NCI-H2196 treated with DMSO at 0.1 percent for 48 hours (cell line): ENCODE data around the gene WWOX.
"Not testable (repeated sequence)": the region's sequence is repeated elsewhere in the genome, so short reads cannot be mapped to it uniquely, and the experiment has no call there.

Experiments
- DNase-seq: peaks from one replicate; lab custom pipeline; 2025; ENCODE audit not compliant: unreplicated experiment; lab: John Stamatoyannopoulos, UW

Gene WWOX

GRCh38 chr16:78668393-78668792, 568.9 kb downstream of the WWOX start:
- no peak for DNase-seq

- no peak for DNase-seq
Measured at GRCh38 chr16:78669994-78670393, 570.5 kb downstream of the WWOX start.

- DNase-seq = no peak
Measured at GRCh38 chr16:78672779-78673556, 573.5 kb downstream of the WWOX start.

- DNase-seq = no peak
Measured at GRCh38 chr16:78673884-78674283, 574.4 kb downstream of the WWOX start.

GRCh38 chr16:78675312-78675711, 575.9 kb downstream of the WWOX start:
- DNase-seq = no peak

- DNase-seq = no peak
Measured at GRCh38 chr16:78675951-78676792, 576.7 kb downstream of the WWOX start.

- DNase-seq = no peak
Measured at GRCh38 chr16:78677181-78677731, 577.8 kb downstream of the WWOX start.

- no peak for DNase-seq
Measured at GRCh38 chr16:78679546-78679945, 580.1 kb downstream of the WWOX start.

- no peak for DNase-seq
Measured at GRCh38 chr16:78681743-78682142, 582.3 kb downstream of the WWOX start.

- no peak for DNase-seq
Measured at GRCh38 chr16:78684030-78684611, 584.7 kb downstream of the WWOX start.

GRCh38 chr16:78684655-78685375, 585.4 kb downstream of the WWOX start:
- DNase-seq = no peak

GRCh38 chr16:78686601-78687000, 587.1 kb downstream of the WWOX start:
- no peak for DNase-seq

GRCh38 chr16:78689028-78689427, 589.6 kb downstream of the WWOX start:
- DNase-seq = no peak

GRCh38 chr16:78689536-78689935, 590.1 kb downstream of the WWOX start:
- DNase-seq = no peak

GRCh38 chr16:78690510-78690909, 591.1 kb downstream of the WWOX start:
- no peak for DNase-seq

GRCh38 chr16:78691746-78692145, 592.3 kb downstream of the WWOX start:
- DNase-seq = not testable (repeated sequence)

GRCh38 chr16:78693496-78693895, 594.0 kb downstream of the WWOX start:
- DNase-seq = no peak

GRCh38 chr16:78694414-78694813, 595.0 kb downstream of the WWOX start:
- DNase-seq = no peak

GRCh38 chr16:78695391-78695790, 595.9 kb downstream of the WWOX start:
- no peak for DNase-seq

GRCh38 chr16:78696797-78697196, 597.3 kb downstream of the WWOX start:
- DNase-seq = no peak

GRCh38 chr16:78697426-78697825, 598.0 kb downstream of the WWOX start:
- DNase-seq = no peak
